ENCODE measurements around the gene UBL5.

- TF ChIP-seq, protein P1, sequence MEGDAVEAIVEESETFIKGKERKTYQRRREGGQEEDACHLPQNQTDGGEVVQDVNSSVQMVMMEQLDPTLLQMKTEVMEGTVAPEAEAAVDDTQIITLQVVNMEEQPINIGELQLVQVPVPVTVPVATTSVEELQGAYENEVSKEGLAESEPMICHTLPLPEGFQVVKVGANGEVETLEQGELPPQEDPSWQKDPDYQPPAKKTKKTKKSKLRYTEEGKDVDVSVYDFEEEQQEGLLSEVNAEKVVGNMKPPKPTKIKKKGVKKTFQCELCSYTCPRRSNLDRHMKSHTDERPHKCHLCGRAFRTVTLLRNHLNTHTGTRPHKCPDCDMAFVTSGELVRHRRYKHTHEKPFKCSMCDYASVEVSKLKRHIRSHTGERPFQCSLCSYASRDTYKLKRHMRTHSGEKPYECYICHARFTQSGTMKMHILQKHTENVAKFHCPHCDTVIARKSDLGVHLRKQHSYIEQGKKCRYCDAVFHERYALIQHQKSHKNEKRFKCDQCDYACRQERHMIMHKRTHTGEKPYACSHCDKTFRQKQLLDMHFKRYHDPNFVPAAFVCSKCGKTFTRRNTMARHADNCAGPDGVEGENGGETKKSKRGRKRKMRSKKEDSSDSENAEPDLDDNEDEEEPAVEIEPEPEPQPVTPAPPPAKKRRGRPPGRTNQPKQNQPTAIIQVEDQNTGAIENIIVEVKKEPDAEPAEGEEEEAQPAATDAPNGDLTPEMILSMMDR (IDR thresholded peaks at IDR 0.05) = no peak
- TF ChIP-seq TCF12 (IDR thresholded peaks at IDR 0.05) = no peak
- no peak for TF ChIP-seq JUND (IDR thresholded peaks at IDR 0.05)
Observed at GRCh38 chr19:9786342-9786741, 41.4 kb upstream of the UBL5 start.
